AG20443 (cell line): ENCODE measurements around the gene NOL6.

Experiments
- DNase-seq: peaks from one replicate; pipeline ENCODE4 v3.0.0; 2012; ENCODE audit warnings: low spot score, mixed read lengths

The NOL6 gene

GRCh38 chr9:33450621-33451146 is 23.0 kb downstream of the NOL6 start:
- DNase-seq = no peak

- DNase-seq = no peak
Observed at GRCh38 chr9:33449715-33450114, 24.0 kb downstream of the NOL6 start.

GRCh38 chr9:33447799-33448553 is 25.7 kb downstream of the NOL6 start:
- peak; percentile 38 for DNase-seq

- DNase-seq = peak; percentile 88
Observed at GRCh38 chr9:33446946-33447798, 26.6 kb downstream of the NOL6 start, which contains the start of gene AQP3. AQP3 (minus strand) TSS chr9:33447593; CDS start chr9:33447530, 63 bp downstream.

GRCh38 chr9:33446240-33446945 is 27.3 kb downstream of the NOL6 start:
- no peak for DNase-seq

- DNase-seq = no peak
Observed at GRCh38 chr9:33445389-33446239, 28.1 kb downstream of the NOL6 start.

- no peak for DNase-seq
Observed at GRCh38 chr9:33443464-33444154, 30.1 kb downstream of the NOL6 start.

- DNase-seq = no peak
Observed at GRCh38 chr9:33443047-33443446, 30.7 kb downstream of the NOL6 start.

GRCh38 chr9:33442125-33442524 is 31.6 kb downstream of the NOL6 start:
- no peak for DNase-seq

GRCh38 chr9:33440609-33441008 is 33.1 kb downstream of the NOL6 start:
- DNase-seq = no peak

- DNase-seq = no peak
Observed at GRCh38 chr9:33440204-33440603, 33.5 kb downstream of the NOL6 start.

GRCh38 chr9:33439731-33440130 is 34.0 kb downstream of the NOL6 start:
- peak; percentile 68 for DNase-seq

GRCh38 chr9:33438926-33439680 is 34.6 kb downstream of the NOL6 start:
- DNase-seq = no peak

- DNase-seq = no peak
Observed at GRCh38 chr9:33437898-33438297, 35.8 kb downstream of the NOL6 start.

- no peak for DNase-seq
Observed at GRCh38 chr9:33437205-33437604, 36.5 kb downstream of the NOL6 start.

GRCh38 chr9:33436445-33436844 is 37.3 kb downstream of the NOL6 start:
- DNase-seq = no peak

GRCh38 chr9:33435821-33436277 is 37.9 kb downstream of the NOL6 start:
- peak; percentile 48 for DNase-seq

- DNase-seq = no peak
Observed at GRCh38 chr9:33434317-33435105, 39.2 kb downstream of the NOL6 start.

- no peak for DNase-seq
Observed at GRCh38 chr9:33433871-33434270, 39.9 kb downstream of the NOL6 start.
